ENCODE measurements around the gene PLSCR4.

PLSCR4 gene

GRCh38 chr3:146160964-146161662 is 89.8 kb downstream of the PLSCR4 start, which contains the start of gene PLOD2:
Gene PLOD2 (minus strand): TSS chr3:146161184. CDS start chr3:146160989, 195 bp downstream.
- DNase-seq (ENCODE audit: low read depth): no peak

GRCh38 chr3:146160321-146160963 is 90.5 kb downstream of the PLSCR4 start:
- no peak for DNase-seq (ENCODE audit: low read depth)

- DNase-seq (ENCODE audit: low read depth): no peak
These were observed 91.1 kb downstream of the PLSCR4 start for GRCh38 chr3:146159616-146160320.

- no peak for DNase-seq (ENCODE audit: low read depth)
These were observed 91.9 kb downstream of the PLSCR4 start for GRCh38 chr3:146159037-146159436.

- no peak for DNase-seq (ENCODE audit: low read depth)
These were observed 93.4 kb downstream of the PLSCR4 start for GRCh38 chr3:146157325-146158060.

- DNase-seq (ENCODE audit: low read depth): no peak
These were observed 94.1 kb downstream of the PLSCR4 start for GRCh38 chr3:146156666-146157314.

GRCh38 chr3:146156095-146156494 is 94.8 kb downstream of the PLSCR4 start:
- no peak for DNase-seq (ENCODE audit: low read depth)

- no peak for DNase-seq (ENCODE audit: low read depth)
These were observed 95.9 kb downstream of the PLSCR4 start for GRCh38 chr3:146154995-146155394.

GRCh38 chr3:146154316-146154715 is 96.6 kb downstream of the PLSCR4 start:
- no peak for DNase-seq (ENCODE audit: low read depth)

- no peak for DNase-seq (ENCODE audit: low read depth)
These were observed 97.5 kb downstream of the PLSCR4 start for GRCh38 chr3:146153429-146153828.

- no peak for DNase-seq (ENCODE audit: low read depth)
These were observed 98.1 kb downstream of the PLSCR4 start for GRCh38 chr3:146152834-146153233.

GRCh38 chr3:146148468-146148931 is 102.4 kb downstream of the PLSCR4 start:
- DNase-seq (ENCODE audit: low read depth): no peak

- no peak for DNase-seq (ENCODE audit: low read depth)
These were observed 105.3 kb downstream of the PLSCR4 start for GRCh38 chr3:146145642-146146041.

- DNase-seq (ENCODE audit: low read depth): no peak
These were observed 108.1 kb downstream of the PLSCR4 start for GRCh38 chr3:146142757-146143156.

Measured in stimulated activated CD8-positive, alpha-beta memory T cell treated with anti-CD3 and anti-CD28 coated beads, Interleukin-4, amount 100 ng/mL, for 24 hours (primary cell).